Common myeloid progenitor, CD34-positive (primary cell): ENCODE measurements around the gene SLC25A4.
A peak's percentile ranks its signal among the peaks of the same experiment; 100 is the strongest.

Experiments used
- CTCF ChIA-PET: fragments of 350-600 bp; sonication (Branson Sonifier 250); formaldehyde crosslinking; loops from one replicate; lab custom pipeline; 2021; ENCODE audit warnings: antibody characterized with exemption; lab: Charles Lee
- POLR2A ChIA-PET: fragments of 350-600 bp; sonication (Branson Sonifier 250); formaldehyde crosslinking; loops from one replicate; lab custom pipeline; 2021; ENCODE audit warnings: antibody characterized with exemption; lab: Charles Lee
- DNase-seq, 3 donors: peaks; one replicate each; pipeline versions ENCODE4 v3.0.0 to v3.0.0-alpha.2; 2013
- H3K27ac ChIP-seq, 2 experiments: 1 replicate in 1 of 2; 2 replicates in 1 of 2; pipeline ENCODE4 v1.7.0; 2013; ENCODE audit warnings: inconsistent platforms in 2 of 2, low read length in 2 of 2, mild to moderate bottlenecking in 2 of 2, low read depth in 1 of 2, moderate library complexity in 1 of 2; ENCODE audit not compliant: severe bottlenecking in 2 of 2, insufficient read depth in 1 of 2, poor library complexity in 1 of 2
- H3K27me3 ChIP-seq, 5 experiments: replicated peaks in 2 of 5; 1 replicate in 3 of 5; 2 replicates in 2 of 5; pipeline versions ENCODE4 v1.6.1 to v1.7.0; 2013; ENCODE audit warnings: low read length in 4 of 5, mild to moderate bottlenecking in 2 of 5, moderate library complexity in 2 of 5, inconsistent platforms in 1 of 5; ENCODE audit not compliant: insufficient read depth in 5 of 5, control insufficient read depth in 4 of 5
- H3K36me3 ChIP-seq, 4 experiments: 1 replicate in 2 of 4; 2 replicates in 2 of 4; pipeline versions ENCODE4 v1.6.1 to v1.7.0; 2013; ENCODE audit warnings: low read length in 3 of 4, control low read depth in 1 of 4, mild to moderate bottlenecking in 1 of 4; ENCODE audit not compliant: control insufficient read depth in 4 of 4, insufficient read depth in 4 of 4
- H3K4me1 ChIP-seq, 4 experiments: 1 replicate in 3 of 4; 2 replicates in 1 of 4; pipeline versions ENCODE4 v1.6.1 to v1.7.1; 2013; ENCODE audit warnings: low read length in 3 of 4, mild to moderate bottlenecking in 3 of 4, control low read depth in 1 of 4, inconsistent platforms in 1 of 4, moderate library complexity in 1 of 4; ENCODE audit not compliant: control insufficient read depth in 4 of 4, insufficient read depth in 4 of 4; ENCODE audit errors: control extremely low read depth in 1 of 4
- H3K4me3 ChIP-seq, 7 experiments: 1 replicate in 4 of 7; 2 replicates in 3 of 7; pipeline versions ENCODE4 v1.5.1 to v1.7.0; 2013; ENCODE audit warnings: mild to moderate bottlenecking in 7 of 7, low read length in 6 of 7, moderate library complexity in 6 of 7, inconsistent platforms in 2 of 7, low read depth in 2 of 7, control low read depth in 1 of 7; ENCODE audit not compliant: insufficient read depth in 4 of 7, control insufficient read depth in 1 of 7; ENCODE audit errors: extremely low read depth in 1 of 7
- H3K9me3 ChIP-seq, 5 experiments: 1 replicate in 4 of 5; 2 replicates in 1 of 5; pipeline versions ENCODE4 v1.6.1 to v1.7.1; 2013; ENCODE audit warnings: low read length in 4 of 5, mild to moderate bottlenecking in 2 of 5, inconsistent platforms in 1 of 5, low read depth in 1 of 5, moderate library complexity in 1 of 5; ENCODE audit not compliant: control insufficient read depth in 4 of 5, insufficient read depth in 2 of 5; ENCODE audit errors: control extremely low read depth in 1 of 5
- WGBS: methylation state at CpG from one replicate; pipeline ENCODE4 v1.1.5; 2013; ENCODE audit not compliant: insufficient coverage; 5-methylcytosine and 5-hydroxymethylcytosine counted together

The SLC25A4 gene

DNA sequence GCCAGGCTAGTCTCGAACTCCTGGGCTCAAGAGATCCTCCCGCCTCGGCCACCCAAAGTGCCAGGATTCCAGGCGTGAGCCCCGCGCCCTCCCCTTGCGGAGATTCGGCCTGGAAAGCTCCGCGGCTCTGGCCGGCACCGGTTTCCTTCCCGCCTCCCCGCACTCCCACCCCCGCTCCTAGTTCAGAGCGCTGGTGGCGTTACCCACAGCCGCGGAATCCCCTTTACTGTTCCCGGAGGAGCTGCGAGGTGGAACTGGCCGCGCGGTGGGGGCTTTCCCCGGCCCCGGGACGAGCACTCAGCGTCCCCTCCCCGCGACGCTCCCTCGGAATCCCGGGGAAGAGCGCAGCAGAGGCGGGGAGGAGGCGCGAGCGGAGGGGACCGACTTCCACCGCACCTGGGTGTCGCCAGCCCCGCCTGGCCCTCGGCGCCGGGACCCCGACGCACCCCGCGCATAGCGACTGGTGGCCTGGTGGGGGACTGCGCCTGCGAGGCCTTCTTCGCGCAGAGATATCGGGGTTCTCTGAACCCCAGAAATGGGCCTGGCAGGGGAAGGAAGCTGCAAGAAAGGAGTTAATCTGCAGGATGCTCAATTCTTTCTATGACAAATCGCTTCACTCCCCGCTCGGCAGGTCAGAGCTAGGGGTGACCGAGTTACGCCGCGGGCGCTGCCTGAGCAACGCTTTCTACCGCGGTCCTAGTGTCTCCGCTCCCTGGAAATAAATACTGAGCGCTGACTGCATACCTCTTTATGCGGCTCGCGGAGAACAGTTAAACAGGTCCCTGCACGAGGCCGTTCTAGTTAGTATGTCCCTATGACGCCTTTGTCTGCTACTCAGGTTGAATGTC is 14.6 kb upstream of the SLC25A4 start:
- Histone ChIP-seq H3K27ac (no peak overlapping the region), H3K36me3 (no peaks in the 10 kb centered on the region), H3K27me3 (peaks cover 7 to 54% (median 23%) of the 10 kb centered on the region in 5 experiments), H3K4me3 (peak overlapping the region; percentile 31 to 73 (median 34)), H3K4me1 (peaks cover 0 to 19% (median 15%) of the 10 kb centered on the region in 4 experiments), H3K9me3 (no peaks in the 10 kb centered on the region)
- POLR2A ChIA-PET: no interaction called here
- peak in 2 of 3 donors; percentile 47 to 55 for DNase-seq
- CTCF ChIA-PET: interaction anchor here (0.6 kb wide), 1 partner anchor 33 kb away, joined by 4 read pairs; no protein-coding TSS in a partner anchor
- WGBS: 2% methylated on average over 62 of the region's 74 CpGs

DNA sequence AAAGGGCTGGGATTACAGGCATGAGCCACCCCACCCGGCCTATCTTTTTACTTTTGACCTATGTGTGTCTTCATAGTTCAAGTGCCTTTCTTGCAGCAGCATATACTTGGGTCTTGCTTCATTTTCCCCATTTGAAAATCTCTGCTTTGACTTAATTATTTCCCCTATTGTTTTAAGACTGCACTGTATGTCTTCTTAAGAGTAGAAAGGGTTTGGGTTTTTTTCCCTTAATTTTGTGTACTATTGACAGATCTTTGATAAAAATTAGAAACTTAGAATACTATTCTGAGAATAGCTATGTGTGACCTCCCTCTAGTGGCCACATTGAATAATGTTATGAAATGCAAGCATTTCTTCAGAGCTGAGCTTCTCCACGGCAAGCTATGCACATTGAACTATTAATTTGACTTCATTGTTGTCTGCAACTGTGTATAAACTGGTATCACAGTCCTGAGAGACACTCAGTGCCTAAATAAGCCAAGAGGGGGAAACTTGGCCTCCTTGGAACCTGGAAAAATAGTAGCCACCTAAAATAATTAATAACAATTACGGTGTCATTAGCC is 8.7 kb upstream of the SLC25A4 start:
- CTCF ChIA-PET: interaction anchor here (0.6 to 2.5 kb wide), 19 partner anchors 8 to 172 kb away, joined by 3 to 21 read pairs (median 4); partner anchors contain the start of gene SLC25A4
- WGBS: 17% methylated on average over 1 of the region's 3 CpGs
- Histone ChIP-seq H3K4me1 (no peaks in the 10 kb centered on the region), H3K27me3 (peaks cover 0 to 22% (median 0%) of the 10 kb centered on the region in 5 experiments), H3K9me3 (no peaks in the 10 kb centered on the region), H3K36me3 (no peaks in the 10 kb centered on the region), H3K4me3 (no peak overlapping the region), H3K27ac (no peak overlapping the region)
- DNase-seq: peak; percentile 55 to 73 (median 70)
- POLR2A ChIA-PET: no interaction called here

DNA sequence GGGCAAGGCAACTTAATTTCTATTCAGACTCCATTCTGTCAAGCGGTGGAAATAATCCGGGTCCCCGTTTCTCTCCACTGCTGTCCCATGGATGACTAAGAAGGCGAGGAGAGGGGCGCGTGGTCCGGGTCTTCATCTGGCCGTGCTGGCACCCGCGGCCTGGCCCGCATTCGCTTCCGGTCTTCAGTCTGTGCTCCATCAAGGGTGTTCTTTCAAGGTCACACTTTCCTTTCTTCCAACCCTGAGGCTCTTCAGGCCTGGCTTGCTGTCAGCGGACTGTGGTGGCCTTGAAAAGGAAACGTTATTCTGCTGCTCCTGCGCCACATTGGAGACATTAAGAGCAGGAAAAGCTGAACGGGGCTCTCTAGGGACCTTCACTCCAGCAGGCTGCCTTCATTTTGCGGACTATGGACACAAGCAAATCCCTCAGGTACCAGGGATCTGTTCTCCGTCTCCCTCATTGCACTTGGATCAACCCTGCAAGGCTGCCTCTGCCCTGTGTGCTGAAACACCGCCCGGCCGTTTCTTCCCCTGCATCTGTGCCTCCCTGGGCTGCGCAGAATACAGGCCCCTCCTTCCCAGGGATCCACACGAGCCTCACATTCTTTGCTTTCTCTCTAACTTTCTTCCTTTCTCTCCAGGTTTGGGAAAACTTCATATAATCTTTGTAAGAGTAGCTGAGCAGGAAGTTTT is 5.7 kb upstream of the SLC25A4 start:
- ChIA-PET POLR2A (no interaction called here), CTCF (interaction anchor here (1.2 to 1.6 kb wide), 4 partner anchors 89 to 114 kb away, joined by 3 to 5 read pairs (median 4); no protein-coding TSS in a partner anchor)
- Histone ChIP-seq H3K9me3 (no peaks in the 10 kb centered on the region), H3K27me3 (peaks cover 0 to 8% (median 2%) of the 10 kb centered on the region in 5 experiments), H3K4me1 (peaks cover 0 to 2% (median 1%) of the 10 kb centered on the region in 4 experiments), H3K36me3 (no peaks in the 10 kb centered on the region), H3K27ac (no peak overlapping the region), H3K4me3 (no peak overlapping the region)
- WGBS: 89% methylated on average over 22 of the region's 24 CpGs
- no peak for DNase-seq

DNA sequence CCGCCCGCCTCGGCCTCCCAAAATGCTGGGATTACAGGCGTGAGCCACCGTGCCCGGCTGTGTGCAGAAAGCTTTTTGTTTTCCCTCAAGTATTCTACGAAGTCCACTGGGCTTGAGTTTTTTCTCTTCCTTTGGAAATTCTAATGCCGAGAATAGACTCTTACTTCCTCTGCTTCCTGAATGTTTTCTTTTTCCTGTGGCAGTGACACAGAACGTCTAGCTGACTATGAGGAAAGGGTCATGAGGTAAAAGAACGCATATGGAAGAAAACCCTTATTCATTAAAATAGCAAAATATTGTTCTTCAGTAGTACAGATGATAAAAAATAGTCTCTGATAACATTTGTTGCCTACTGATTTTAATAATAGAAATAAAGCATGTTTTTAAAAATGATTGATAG is 4.9 kb upstream of the SLC25A4 start:
- CTCF ChIA-PET: interaction anchor here (2.9 kb wide), 1 partner anchor 15 kb away, joined by 8 read pairs; no protein-coding TSS in a partner anchor
- no peak for DNase-seq
- WGBS: 83% methylated on average over 5 of the region's 10 CpGs
- Histone ChIP-seq H3K9me3 (no peaks in the 10 kb centered on the region), H3K27me3 (peaks cover 0 to 8% (median 2%) of the 10 kb centered on the region in 5 experiments), H3K4me1 (peaks cover 0 to 8% (median 7%) of the 10 kb centered on the region in 4 experiments), H3K36me3 (no peaks in the 10 kb centered on the region), H3K4me3 (no peak overlapping the region), H3K27ac (no peak overlapping the region)
- POLR2A ChIA-PET: no interaction called here

DNA sequence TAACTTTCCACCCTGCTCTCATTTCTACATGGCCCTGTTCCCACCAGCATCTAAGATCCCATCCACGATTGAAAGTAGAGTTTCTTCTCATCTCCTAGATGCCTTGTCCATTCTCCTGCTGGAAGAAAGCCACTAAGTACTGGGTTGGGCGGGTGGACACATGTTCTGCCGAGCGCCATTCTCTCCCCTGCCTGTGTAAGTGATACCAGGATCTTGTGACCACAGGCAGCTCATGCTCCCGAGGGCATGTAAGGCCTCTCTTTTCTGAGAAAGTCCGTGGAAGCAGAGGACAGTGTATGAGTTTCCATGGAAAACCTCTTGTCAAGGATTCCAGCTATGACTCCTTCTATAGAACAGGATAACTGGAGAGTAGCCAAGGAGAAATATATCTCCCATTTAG is 3.3 kb upstream of the SLC25A4 start:
- Histone ChIP-seq H3K27ac (no peak overlapping the region), H3K9me3 (no peaks in the 10 kb centered on the region), H3K4me1 (peaks cover 0 to 15% (median 13%) of the 10 kb centered on the region in 4 experiments), H3K36me3 (no peaks in the 10 kb centered on the region), H3K27me3 (peaks cover 0 to 10% (median 2%) of the 10 kb centered on the region in 5 experiments), H3K4me3 (no peak overlapping the region)
- 88% methylated on average over 6 of the region's 6 CpGs for WGBS
- ChIA-PET CTCF (interaction anchor here (1.0 to 2.9 kb wide), 4 partner anchors 15 to 100 kb away, joined by 3 to 8 read pairs (median 4); no protein-coding TSS in a partner anchor), POLR2A (no interaction called here)
- DNase-seq: no peak

DNA sequence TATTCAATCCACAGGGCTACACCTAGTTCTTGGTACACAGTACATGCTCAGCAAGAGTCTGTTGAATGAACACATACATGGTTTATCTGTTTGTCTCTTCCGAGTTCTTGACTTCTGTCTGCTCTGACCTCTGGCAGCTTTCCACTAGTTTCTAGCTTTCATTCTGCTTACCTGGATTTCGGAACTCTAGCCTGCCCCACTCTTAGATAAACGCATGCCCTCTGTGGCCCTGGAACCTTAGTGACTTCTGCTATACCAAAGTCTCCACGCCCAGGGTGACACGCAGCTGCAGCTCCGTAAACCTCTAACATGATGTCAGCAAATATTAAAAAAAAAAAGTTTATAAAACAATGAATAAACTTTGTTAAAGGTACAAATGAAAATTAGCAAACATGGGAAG is 1.3 kb upstream of the SLC25A4 start:
- no peaks in the 10 kb centered on the region for H3K36me3 ChIP-seq
- CTCF ChIA-PET: interaction anchor here (0.7 to 2.2 kb wide), 5 partner anchors 42 to 704 kb away, joined by 3 to 6 read pairs (median 3); no protein-coding TSS in a partner anchor
- H3K4me1 ChIP-seq: peaks cover 0 to 15% (median 13%) of the 10 kb centered on the region in 4 experiments
- DNase-seq: no peak
- H3K27ac ChIP-seq: no peak overlapping the region
- H3K4me3 ChIP-seq: no peak overlapping the region
- POLR2A ChIA-PET: interaction anchor here (0.7 kb wide), 2 partner anchors 71 to 976 kb away, joined by 3 read pairs; no protein-coding TSS in a partner anchor
- peaks cover 0 to 10% (median 2%) of the 10 kb centered on the region in 5 experiments for H3K27me3 ChIP-seq
- no peaks in the 10 kb centered on the region for H3K9me3 ChIP-seq
- WGBS: 100% methylated on average over 1 of the region's 6 CpGs
